ENCODE results near the gene CACNA1D. TPM values are rescaled to one million over a fixed set of nuclear protein-coding genes. Genes with fewer than 3 reads are reported as not detected.

CACNA1D gene
- total RNA-seq, 2 donors from 2014 or later = 0.56 to 1.5 TPM

DNA sequence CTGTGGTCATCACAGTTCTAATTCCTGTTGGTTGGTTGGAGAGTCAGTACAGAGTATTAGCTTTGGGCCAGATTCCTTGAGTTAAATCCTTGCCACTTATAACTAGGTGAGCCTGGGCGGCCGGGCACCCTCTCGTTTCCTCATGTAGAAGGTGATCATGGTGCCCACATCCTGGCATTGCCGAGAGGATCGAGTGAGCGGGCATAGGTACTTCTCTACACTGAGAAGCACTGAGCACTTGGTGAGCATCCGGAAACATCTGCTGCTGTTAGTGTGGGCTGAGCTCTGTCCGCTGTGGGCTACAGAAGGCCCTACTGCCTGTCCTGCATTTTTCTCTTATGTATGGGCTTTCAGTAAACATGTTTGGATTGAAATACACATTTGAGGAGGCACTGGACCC is 96.2 kb downstream of the CACNA1D start:
- H3K27me3 Mint-ChIP-seq = peaks cover 8% of the 10 kb centered on the region
- H3K9me3 Mint-ChIP-seq = no peaks in the 10 kb centered on the region
- H3K27ac Mint-ChIP-seq = no peak overlapping the region
- no peaks in the 10 kb centered on the region for H3K36me3 Mint-ChIP-seq (ENCODE audit: low read depth)
- no peaks in the 10 kb centered on the region for H3K4me1 Mint-ChIP-seq
- H3K4me3 Mint-ChIP-seq = no peak overlapping the region
- no peak for ATAC-seq (replicated peaks)

- Mint-ChIP-seq H3K9me3 (no peaks in the 10 kb centered on the region), H3K4me3 (no peak overlapping the region), H3K27ac (no peak overlapping the region), H3K4me1 (no peaks in the 10 kb centered on the region), H3K36me3 (ENCODE audit: low read depth) (no peaks in the 10 kb centered on the region), H3K27me3 (peaks cover 10% of the 10 kb centered on the region)
- no peak for ATAC-seq (replicated peaks)
Observed at GRCh38 chr3:53591646-53592045, 97.2 kb downstream of the CACNA1D start.

DNA sequence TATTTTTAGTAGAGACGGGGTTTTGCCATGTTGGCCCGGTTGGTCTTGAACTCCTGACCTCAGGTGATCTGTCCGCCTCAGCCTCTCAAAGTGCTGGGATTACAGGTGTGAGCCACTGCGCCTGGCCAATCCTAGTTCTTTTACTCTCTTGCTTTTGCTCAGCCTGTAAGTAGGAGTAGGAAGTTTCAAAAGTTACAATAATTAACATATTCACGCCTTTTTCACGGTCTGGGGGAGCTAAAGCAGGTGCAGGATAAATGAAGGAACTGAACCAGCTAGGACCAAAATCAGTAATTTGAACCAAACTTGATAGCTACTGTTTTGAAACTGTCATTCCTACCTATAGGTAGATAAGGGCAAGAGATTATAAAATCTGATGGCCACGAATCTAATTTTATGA is 98.5 kb downstream of the CACNA1D start:
- Mint-ChIP-seq H3K9me3 (no peaks in the 10 kb centered on the region), H3K4me1 (no peaks in the 10 kb centered on the region)

GRCh38 chr3:53593611-53594010 is 99.2 kb downstream of the CACNA1D start:
- Mint-ChIP-seq H3K27me3 (peaks cover 10% of the 10 kb centered on the region), H3K27ac (no peak overlapping the region)
- ATAC-seq (replicated peaks) = no peak

More for the DNA sequence above, 98.5 kb downstream of the CACNA1D start:
- no peak overlapping the region for H3K27ac Mint-ChIP-seq
- no peaks in the 10 kb centered on the region for H3K36me3 Mint-ChIP-seq (ENCODE audit: low read depth)
- H3K4me3 Mint-ChIP-seq = no peak overlapping the region
- peaks cover 10% of the 10 kb centered on the region for H3K27me3 Mint-ChIP-seq
- no peak for ATAC-seq (replicated peaks)

GRCh38 chr3:53594276-53594675 is 99.9 kb downstream of the CACNA1D start:
- no peaks in the 10 kb centered on the region for H3K9me3 Mint-ChIP-seq
- no peaks in the 10 kb centered on the region for H3K36me3 Mint-ChIP-seq (ENCODE audit: low read depth)
- ATAC-seq (replicated peaks) = no peak
- H3K4me3 Mint-ChIP-seq = no peak overlapping the region
- H3K27me3 Mint-ChIP-seq = peaks cover 10% of the 10 kb centered on the region
- H3K4me1 Mint-ChIP-seq = no peaks in the 10 kb centered on the region
- no peak overlapping the region for H3K27ac Mint-ChIP-seq

More at GRCh38 chr3:53593611-53594010, 99.2 kb downstream of the CACNA1D start:
- no peak overlapping the region for H3K4me3 Mint-ChIP-seq
- H3K9me3 Mint-ChIP-seq = no peaks in the 10 kb centered on the region
- no peaks in the 10 kb centered on the region for H3K36me3 Mint-ChIP-seq (ENCODE audit: low read depth)
- H3K4me1 Mint-ChIP-seq = no peaks in the 10 kb centered on the region

DNA sequence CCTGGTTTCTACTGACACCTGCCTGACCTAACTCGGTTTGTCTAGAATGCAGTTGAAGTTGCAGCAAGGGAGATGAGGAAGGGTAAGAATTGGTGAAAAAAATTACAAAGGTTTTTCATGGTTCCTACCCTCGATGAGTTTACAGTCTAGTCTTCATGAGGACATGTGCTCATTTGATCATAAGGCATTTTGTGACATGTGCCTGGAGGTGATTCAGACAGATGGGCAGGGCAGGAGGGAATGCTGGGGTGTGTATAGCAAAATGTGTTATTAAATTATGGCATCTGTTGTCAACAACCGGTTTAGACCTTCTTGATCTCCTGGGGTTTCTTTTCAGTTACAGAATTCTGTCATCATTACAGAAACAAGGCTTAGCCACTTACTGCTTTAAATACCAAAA is 101.2 kb downstream of the CACNA1D start:
- no peaks in the 10 kb centered on the region for H3K36me3 Mint-ChIP-seq (ENCODE audit: low read depth)
- H3K27me3 Mint-ChIP-seq = peaks cover 10% of the 10 kb centered on the region
- no peaks in the 10 kb centered on the region for H3K9me3 Mint-ChIP-seq
- no peak overlapping the region for H3K4me3 Mint-ChIP-seq
- no peak for ATAC-seq (replicated peaks)
- no peaks in the 10 kb centered on the region for H3K4me1 Mint-ChIP-seq
- H3K27ac Mint-ChIP-seq = no peak overlapping the region

GRCh38 chr3:53597136-53597915 is 102.9 kb downstream of the CACNA1D start:
- Mint-ChIP-seq H3K36me3 (ENCODE audit: low read depth) (no peaks in the 10 kb centered on the region), H3K27ac (no peak overlapping the region), H3K4me1 (no peaks in the 10 kb centered on the region), H3K9me3 (no peaks in the 10 kb centered on the region), H3K4me3 (no peak overlapping the region), H3K27me3 (peaks cover 5% of the 10 kb centered on the region)
- no peak for ATAC-seq (replicated peaks)

- Mint-ChIP-seq H3K9me3 (no peaks in the 10 kb centered on the region), H3K36me3 (ENCODE audit: low read depth) (no peaks in the 10 kb centered on the region), H3K4me1 (no peaks in the 10 kb centered on the region), H3K4me3 (no peak overlapping the region), H3K27ac (no peak overlapping the region), H3K27me3 (peaks cover 5% of the 10 kb centered on the region)
- no peak for ATAC-seq (replicated peaks)
Observed at GRCh38 chr3:53599771-53600170, 105.4 kb downstream of the CACNA1D start.

- Mint-ChIP-seq H3K4me1 (no peaks in the 10 kb centered on the region), H3K36me3 (ENCODE audit: low read depth) (no peaks in the 10 kb centered on the region), H3K27me3 (peaks cover 3% of the 10 kb centered on the region), H3K9me3 (no peaks in the 10 kb centered on the region), H3K4me3 (no peak overlapping the region), H3K27ac (no peak overlapping the region)
- no peak for ATAC-seq (replicated peaks)
Observed at GRCh38 chr3:53602866-53603265, 108.5 kb downstream of the CACNA1D start.

DNA sequence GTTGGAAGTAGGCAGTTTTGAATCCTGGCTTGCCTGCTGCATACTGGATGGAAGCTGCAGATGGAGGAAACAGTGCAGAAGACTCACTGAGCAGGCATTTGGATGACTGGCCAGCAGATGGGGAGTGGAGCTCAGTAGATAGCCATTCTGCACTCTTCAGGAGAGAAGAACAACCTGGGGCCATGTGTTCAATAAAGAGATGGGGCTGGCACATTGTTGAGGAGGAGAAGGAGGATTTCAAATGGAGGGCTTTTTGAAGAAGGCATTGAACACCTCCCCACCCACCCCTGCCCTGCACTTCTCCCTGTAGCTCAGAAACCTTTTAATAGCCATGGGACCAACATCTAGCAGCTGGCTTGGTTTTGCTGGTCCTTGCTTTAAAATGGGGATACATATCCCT is 109.8 kb downstream of the CACNA1D start:
- no peaks in the 10 kb centered on the region for H3K4me1 Mint-ChIP-seq
- H3K27me3 Mint-ChIP-seq = peaks cover 3% of the 10 kb centered on the region
- no peaks in the 10 kb centered on the region for H3K9me3 Mint-ChIP-seq
- H3K4me3 Mint-ChIP-seq = no peak overlapping the region
- no peaks in the 10 kb centered on the region for H3K36me3 Mint-ChIP-seq (ENCODE audit: low read depth)
- no peak overlapping the region for H3K27ac Mint-ChIP-seq
- ATAC-seq (replicated peaks) = no peak

- H3K27me3 Mint-ChIP-seq = peaks cover 9% of the 10 kb centered on the region
- no peak overlapping the region for H3K27ac Mint-ChIP-seq
- no peaks in the 10 kb centered on the region for H3K4me1 Mint-ChIP-seq
- ATAC-seq (replicated peaks) = no peak
- H3K4me3 Mint-ChIP-seq = no peak overlapping the region
- H3K9me3 Mint-ChIP-seq = no peaks in the 10 kb centered on the region
- H3K36me3 Mint-ChIP-seq (ENCODE audit: low read depth) = no peaks in the 10 kb centered on the region
Observed at GRCh38 chr3:53606793-53607192, 112.4 kb downstream of the CACNA1D start.

DNA sequence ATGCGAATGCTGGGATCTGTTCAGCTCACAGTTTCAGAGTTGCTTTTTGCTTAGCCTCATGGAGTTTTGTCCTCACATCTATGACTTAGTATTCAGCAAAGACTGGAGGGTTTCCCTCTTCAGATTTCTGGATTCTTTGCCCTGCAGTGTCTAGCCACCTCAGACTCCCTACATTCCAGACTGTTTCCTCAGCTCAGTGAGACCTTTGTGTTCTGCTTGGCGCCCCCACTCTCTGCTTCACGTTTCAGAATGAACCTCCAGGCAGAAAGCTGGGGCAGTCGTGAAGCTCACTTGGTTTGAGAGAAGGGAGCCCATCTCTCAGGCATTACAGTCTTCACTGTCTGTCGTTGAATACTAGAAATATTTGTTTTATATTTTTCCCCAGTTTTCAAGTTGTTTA is 118.1 kb downstream of the CACNA1D start:
- no peak for ATAC-seq (replicated peaks)
- Mint-ChIP-seq H3K4me1 (no peaks in the 10 kb centered on the region), H3K27me3 (peaks cover 17% of the 10 kb centered on the region), H3K4me3 (no peak overlapping the region), H3K36me3 (ENCODE audit: low read depth) (no peaks in the 10 kb centered on the region), H3K27ac (no peak overlapping the region), H3K9me3 (no peaks in the 10 kb centered on the region)

DNA sequence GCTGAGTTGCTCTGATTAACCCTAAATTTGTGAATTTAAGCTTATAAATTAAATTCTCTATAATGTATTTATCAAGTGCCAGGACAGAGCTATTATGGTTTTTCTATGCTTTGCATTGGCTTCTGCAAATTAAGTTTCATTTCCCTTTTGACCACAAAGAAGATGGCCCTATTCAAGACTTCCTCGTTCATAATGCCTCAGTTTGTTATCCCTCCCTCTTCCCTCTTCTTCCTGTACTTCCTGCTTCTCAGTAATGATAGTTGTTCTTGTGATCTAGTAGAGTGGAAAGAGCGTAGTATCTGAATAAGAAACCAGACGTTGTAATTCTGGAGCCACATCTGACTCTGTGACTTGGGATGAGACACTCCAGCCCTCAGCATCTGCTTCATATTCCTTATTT is 118.7 kb downstream of the CACNA1D start:
- H3K4me1 Mint-ChIP-seq = no peaks in the 10 kb centered on the region

DNA sequence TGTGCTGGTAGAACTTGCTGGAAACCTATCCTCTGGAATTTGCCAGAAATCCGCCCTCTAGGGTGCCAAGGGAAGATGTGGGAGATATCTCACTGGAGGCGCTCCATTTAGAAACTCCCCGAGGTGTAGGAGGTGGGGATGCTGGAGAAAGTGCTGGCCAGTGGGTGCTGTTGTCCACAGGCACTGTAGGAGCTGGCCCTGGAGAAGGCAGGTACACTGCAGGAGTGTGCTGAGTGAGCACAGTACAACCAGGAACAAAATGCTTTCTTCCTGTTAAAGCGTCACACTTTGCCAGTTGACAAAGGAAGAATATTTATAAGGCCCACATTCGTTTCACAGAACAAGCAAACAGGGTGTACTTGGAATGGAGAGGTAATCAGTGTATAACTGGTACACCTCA is 119.9 kb downstream of the CACNA1D start:
- no peak overlapping the region for H3K27ac Mint-ChIP-seq
- H3K36me3 Mint-ChIP-seq (ENCODE audit: low read depth) = no peaks in the 10 kb centered on the region
- no peaks in the 10 kb centered on the region for H3K4me1 Mint-ChIP-seq
- no peaks in the 10 kb centered on the region for H3K9me3 Mint-ChIP-seq
- no peak overlapping the region for H3K4me3 Mint-ChIP-seq
- H3K27me3 Mint-ChIP-seq = peaks cover 24% of the 10 kb centered on the region
- ATAC-seq (replicated peaks) = no peak

More for the DNA sequence above, 118.7 kb downstream of the CACNA1D start:
- Mint-ChIP-seq H3K9me3 (no peaks in the 10 kb centered on the region), H3K4me3 (no peak overlapping the region), H3K36me3 (ENCODE audit: low read depth) (no peaks in the 10 kb centered on the region), H3K27me3 (peaks cover 17% of the 10 kb centered on the region), H3K27ac (no peak overlapping the region)
- ATAC-seq (replicated peaks) = no peak

DNA sequence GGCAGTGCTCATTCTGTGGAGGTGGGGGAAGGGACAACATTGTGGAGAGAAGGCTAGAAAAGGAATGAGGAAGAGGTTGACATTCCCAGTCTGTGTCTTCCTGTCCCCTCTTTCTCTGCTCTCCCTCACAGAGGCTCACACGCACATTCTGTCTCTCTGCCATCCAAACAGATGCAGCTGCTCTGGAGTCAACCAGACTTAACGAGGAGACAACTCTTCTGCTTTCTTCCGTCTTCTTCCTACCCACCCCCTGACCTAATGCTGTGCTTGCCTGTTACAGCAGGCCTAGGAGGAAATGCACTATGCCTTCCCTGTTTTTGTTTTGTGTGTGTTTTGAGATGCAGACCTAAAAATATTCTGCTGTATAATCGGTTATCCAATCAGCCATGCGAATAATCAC is 121.9 kb downstream of the CACNA1D start:
- Mint-ChIP-seq H3K36me3 (ENCODE audit: low read depth) (no peaks in the 10 kb centered on the region), H3K4me1 (no peaks in the 10 kb centered on the region), H3K9me3 (no peaks in the 10 kb centered on the region), H3K27ac (no peak overlapping the region), H3K4me3 (no peak overlapping the region), H3K27me3 (peaks cover 33% of the 10 kb centered on the region)
- ATAC-seq (replicated peaks) = no peak

Data from activated T-helper 17 cell treated with anti-CD3 and anti-CD28 coated beads, Interleukin-2, amount 50 U/mL, for 72 hours (primary cell).